Measurements from ENCODE around the gene RRP12. TPM values are rescaled to one million over a fixed set of nuclear protein-coding genes. Genes with fewer than 3 reads are reported as not detected.

The RRP12 gene, protein sequence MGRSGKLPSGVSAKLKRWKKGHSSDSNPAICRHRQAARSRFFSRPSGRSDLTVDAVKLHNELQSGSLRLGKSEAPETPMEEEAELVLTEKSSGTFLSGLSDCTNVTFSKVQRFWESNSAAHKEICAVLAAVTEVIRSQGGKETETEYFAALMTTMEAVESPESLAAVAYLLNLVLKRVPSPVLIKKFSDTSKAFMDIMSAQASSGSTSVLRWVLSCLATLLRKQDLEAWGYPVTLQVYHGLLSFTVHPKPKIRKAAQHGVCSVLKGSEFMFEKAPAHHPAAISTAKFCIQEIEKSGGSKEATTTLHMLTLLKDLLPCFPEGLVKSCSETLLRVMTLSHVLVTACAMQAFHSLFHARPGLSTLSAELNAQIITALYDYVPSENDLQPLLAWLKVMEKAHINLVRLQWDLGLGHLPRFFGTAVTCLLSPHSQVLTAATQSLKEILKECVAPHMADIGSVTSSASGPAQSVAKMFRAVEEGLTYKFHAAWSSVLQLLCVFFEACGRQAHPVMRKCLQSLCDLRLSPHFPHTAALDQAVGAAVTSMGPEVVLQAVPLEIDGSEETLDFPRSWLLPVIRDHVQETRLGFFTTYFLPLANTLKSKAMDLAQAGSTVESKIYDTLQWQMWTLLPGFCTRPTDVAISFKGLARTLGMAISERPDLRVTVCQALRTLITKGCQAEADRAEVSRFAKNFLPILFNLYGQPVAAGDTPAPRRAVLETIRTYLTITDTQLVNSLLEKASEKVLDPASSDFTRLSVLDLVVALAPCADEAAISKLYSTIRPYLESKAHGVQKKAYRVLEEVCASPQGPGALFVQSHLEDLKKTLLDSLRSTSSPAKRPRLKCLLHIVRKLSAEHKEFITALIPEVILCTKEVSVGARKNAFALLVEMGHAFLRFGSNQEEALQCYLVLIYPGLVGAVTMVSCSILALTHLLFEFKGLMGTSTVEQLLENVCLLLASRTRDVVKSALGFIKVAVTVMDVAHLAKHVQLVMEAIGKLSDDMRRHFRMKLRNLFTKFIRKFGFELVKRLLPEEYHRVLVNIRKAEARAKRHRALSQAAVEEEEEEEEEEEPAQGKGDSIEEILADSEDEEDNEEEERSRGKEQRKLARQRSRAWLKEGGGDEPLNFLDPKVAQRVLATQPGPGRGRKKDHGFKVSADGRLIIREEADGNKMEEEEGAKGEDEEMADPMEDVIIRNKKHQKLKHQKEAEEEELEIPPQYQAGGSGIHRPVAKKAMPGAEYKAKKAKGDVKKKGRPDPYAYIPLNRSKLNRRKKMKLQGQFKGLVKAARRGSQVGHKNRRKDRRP (N-terminal part only)
- total RNA-seq, result 100 to 1,000 TPM in 1 of 5 experiments, 10 to 100 TPM in 4; 22.0 to 197 (median 32.3) TPM
- polyA plus RNA-seq, result 10 to 100 TPM; 10.6 to 13.4 TPM
- total RNA-seq, result 233 reads per million, percentile 94 among the genes with 10 or more reads in this experiment

DNA sequence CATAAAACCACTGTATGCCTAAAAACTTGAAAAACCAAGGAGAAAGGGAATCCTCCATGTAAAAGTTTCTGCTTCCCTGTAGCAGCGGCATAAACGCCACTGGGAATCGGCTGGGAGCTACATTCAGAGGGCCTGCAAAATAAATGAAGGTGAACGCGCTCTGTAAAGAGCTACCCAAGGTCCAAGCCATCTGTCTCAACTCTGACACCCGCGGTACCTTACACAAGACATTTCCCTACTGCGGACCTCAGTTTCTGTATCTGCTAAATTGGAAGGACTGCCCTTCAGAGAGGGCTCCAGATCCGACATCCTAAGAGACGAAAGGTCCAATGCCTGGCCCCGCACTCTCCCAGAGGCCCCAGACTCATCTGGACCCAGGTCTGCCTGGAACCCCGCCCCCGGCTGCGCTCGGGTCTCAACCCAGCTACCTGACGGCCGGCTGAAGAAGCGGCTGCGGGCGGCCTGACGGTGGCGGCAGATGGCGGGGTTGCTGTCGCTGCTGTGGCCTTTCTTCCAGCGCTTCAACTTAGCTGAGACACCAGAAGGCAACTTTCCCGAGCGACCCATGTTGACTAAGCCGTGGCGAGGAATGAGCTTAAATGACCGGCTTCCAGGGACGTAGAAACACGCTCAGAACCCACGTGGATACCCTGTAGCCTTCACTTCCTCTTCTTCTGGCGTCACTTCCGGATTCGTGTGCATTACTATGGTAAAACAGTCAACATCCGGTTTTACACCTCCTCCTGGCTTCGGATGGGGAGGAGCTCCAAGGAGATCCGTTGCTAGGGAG lies at the start of gene RRP12:
Gene RRP12 (minus strand): TSS at position 676 of the 790 bp plus-strand sequence. CDS start 109 bp downstream, at position 567.
- no peaks in the 10 kb centered on the region for H3K27me3 Mint-ChIP-seq
- DNase-seq (peak; percentile 47 to 96 (median 92)), ATAC-seq (peak; percentile 96)
- peak within 1 kb of the TSS; percentile 90 for H3K27ac ChIP-seq (ENCODE audit: low read depth, low read length)
- peak within 1 kb of the TSS; percentile 90 to 97 (median 95) for H3K4me3 Mint-ChIP-seq
- peak within 1 kb of the TSS; percentile 81 to 99 (median 98) for H3K27ac Mint-ChIP-seq
- peaks cover 6 to 22% (median 17%) of the 10 kb centered on the region in 7 donors for H3K4me1 Mint-ChIP-seq
- intact Hi-C loops (cut with micrococcal nuclease), result loop anchor here (1.0 to 10.0 kb wide), 14 partner anchors 25 to 816 kb away; partner anchors contain the start of genes ARHGAP19 (in 2 of the 2), EXOSC1 (in 2 of the 2), MMS19 (in 2 of the 2) and PGAM1 (in 2 of the 2)
- H3K27me3 ChIP-seq (ENCODE audit: control insufficient read depth in 2 of 2, insufficient read depth in 2 of 2, low read length in 2 of 2), result no peaks in the 10 kb centered on the region
- ChIA-PET CTCF (interaction anchor here (0.5 to 2.1 kb wide), 10 partner anchors 9 to 122 kb away, joined by 3 to 7 read pairs (median 3); no protein-coding TSS in a partner anchor), POLR2A (interaction anchor here (0.6 to 1.5 kb wide), 16 partner anchors 14 to 1093 kb away, joined by 3 to 8 read pairs (median 3); partner anchors contain the start of genes AVPI1, EXOSC1, FRAT1 and FRAT2)
- H3K36me3 ChIP-seq (ENCODE audit: control insufficient read depth in 2 of 3, insufficient read depth in 3 of 3, low read length in 3 of 3), result peaks cover 0 to 8% (median 6%) of the 10 kb centered on the region in 3 experiments
- no peaks in the 10 kb centered on the region for H3K9me3 ChIP-seq (ENCODE audit: control insufficient read depth in 2 of 3, low read length in 3 of 3)
- H3K36me3 Mint-ChIP-seq, result peaks cover 0 to 6% (median 5%) of the 10 kb centered on the region in 5 donors
- H3K9me3 Mint-ChIP-seq, result peaks cover 0 to 2% (median 0%) of the 10 kb centered on the region in 11 donors
- H3K4me3 ChIP-seq (ENCODE audit: low read length), result peak within 1 kb of the TSS; percentile 73
- H3K4me1 ChIP-seq (ENCODE audit: control insufficient read depth in 2 of 2, insufficient read depth in 2 of 2, low read length in 2 of 2), result peaks cover 13 to 15% of the 10 kb centered on the region in 2 donors

DNA sequence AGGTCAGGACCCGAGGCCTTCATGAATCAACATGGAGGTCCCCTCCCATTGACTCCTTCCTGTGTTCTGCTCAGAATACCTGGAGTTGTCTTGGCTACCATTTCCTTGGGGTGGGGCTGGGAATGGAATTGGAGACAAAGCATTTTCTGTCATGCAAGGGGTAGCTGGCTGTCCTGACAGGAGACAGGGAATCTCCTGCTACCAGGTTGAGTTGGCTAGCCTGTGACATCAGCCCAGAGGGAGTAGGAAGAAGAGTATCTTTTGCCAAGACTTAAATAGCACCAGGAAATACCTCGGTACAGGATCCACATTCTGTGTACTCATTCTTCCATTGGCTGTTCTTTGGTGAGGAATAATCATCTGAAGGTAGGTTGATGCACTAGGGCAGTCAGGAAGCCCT lies 49.7 kb upstream of the RRP12 start:
- peaks cover 0 to 2% (median 0%) of the 10 kb centered on the region in 11 donors for H3K9me3 Mint-ChIP-seq
- Histone ChIP-seq H3K9me3 (ENCODE audit: control insufficient read depth in 2 of 3, low read length in 3 of 3) (no peaks in the 10 kb centered on the region), H3K27ac (ENCODE audit: low read depth, low read length) (peak overlapping the region; percentile 2), H3K36me3 (ENCODE audit: control insufficient read depth in 2 of 3, insufficient read depth in 3 of 3, low read length in 3 of 3) (peaks cover 0 to 33% (median 11%) of the 10 kb centered on the region in 3 experiments), H3K4me3 (ENCODE audit: low read length) (no peak overlapping the region), H3K27me3 (ENCODE audit: control insufficient read depth in 2 of 2, insufficient read depth in 2 of 2, low read length in 2 of 2) (no peaks in the 10 kb centered on the region), H3K4me1 (ENCODE audit: control insufficient read depth in 2 of 2, insufficient read depth in 2 of 2, low read length in 2 of 2) (peaks cover 10 to 22% of the 10 kb centered on the region in 2 donors)
- no peak for ATAC-seq
- CTCF ChIA-PET, result no interaction called here
- DNase-seq, result no peak
- POLR2A ChIA-PET, result no interaction called here
- peaks cover 0 to 19% (median 0%) of the 10 kb centered on the region in 5 donors for H3K36me3 Mint-ChIP-seq
- H3K27me3 Mint-ChIP-seq, result no peaks in the 10 kb centered on the region
- H3K4me1 Mint-ChIP-seq, result peaks cover 21 to 66% (median 46%) of the 10 kb centered on the region in 7 donors
- peak overlapping the region in 1 of 10 donors; percentile 0 for H3K4me3 Mint-ChIP-seq
- intact Hi-C loops (cut with micrococcal nuclease), result no loop called here
- peak overlapping the region in 7 of 9 donors; percentile 14 to 98 (median 72) for H3K27ac Mint-ChIP-seq

DNA sequence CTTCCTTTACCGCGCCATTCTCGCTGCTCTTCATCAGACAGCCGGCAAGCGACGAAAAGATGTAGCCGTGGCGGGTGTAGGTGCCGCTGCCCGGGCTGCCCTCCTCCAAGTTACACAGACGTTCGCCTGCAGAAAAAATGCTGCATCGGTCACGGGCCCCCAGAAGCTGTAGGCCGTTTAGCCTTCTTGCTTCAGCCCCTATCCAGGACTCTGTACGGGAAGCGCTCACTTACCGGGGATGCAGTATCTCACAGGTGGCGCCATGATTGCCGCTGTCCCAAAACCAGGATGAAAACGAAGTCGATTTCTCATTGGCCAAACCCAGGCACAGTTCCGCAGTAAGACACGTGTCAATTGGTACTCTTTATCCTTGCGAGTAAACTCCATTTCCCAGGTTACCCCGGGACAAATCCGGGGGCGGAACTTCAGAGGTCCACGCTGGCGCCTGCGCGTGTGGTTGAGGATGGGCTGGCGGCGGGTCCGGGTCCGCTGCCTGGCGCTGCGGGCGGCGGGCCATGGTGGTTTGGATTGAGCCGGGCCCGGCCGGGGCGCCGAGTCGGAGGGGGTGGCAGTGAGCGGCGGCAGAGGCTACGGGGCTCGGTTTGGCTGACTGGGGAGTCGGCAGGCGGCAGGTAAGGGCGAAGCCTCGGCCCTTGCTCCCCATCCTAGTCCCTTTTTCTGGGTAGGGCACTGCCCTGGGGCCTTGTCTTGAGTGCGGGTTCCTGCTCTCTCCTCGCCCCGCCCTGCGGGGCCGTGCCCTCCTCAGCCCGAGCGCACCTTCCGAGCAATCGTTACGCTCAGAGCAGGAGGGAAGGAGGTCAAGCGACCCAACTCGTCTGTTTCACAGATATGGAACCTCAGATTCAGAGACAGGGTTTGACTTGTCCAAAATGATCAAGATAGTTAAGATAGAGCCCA lies 44.8 kb upstream of the RRP12 start, which contains the start of the genes EXOSC1 and ZDHHC16:
Gene EXOSC1 (minus strand): TSS at position 285 of the 918 bp plus-strand sequence. CDS start 21 bp downstream, at position 264.
Gene ZDHHC16 (plus strand): TSS at position 454 of the 918 bp plus-strand sequence. CDS start 5,501 bp downstream, outside the sequence.
- DNase-seq (peak; percentile 67 to 93 (median 89)), ATAC-seq (peak; percentile 99)
- Mint-ChIP-seq H3K4me3 (peak within 1 kb of the TSS; percentile 89 to 99 (median 98)), H3K4me1 (peaks cover 32 to 69% (median 44%) of the 10 kb centered on the region in 7 donors), H3K27me3 (no peaks in the 10 kb centered on the region), H3K36me3 (peaks cover 0 to 10% (median 0%) of the 10 kb centered on the region in 5 donors), H3K27ac (peak within 1 kb of the TSS; percentile 86 to 97 (median 93)), H3K9me3 (no peaks in the 10 kb centered on the region)
- Histone ChIP-seq H3K27me3 (ENCODE audit: control insufficient read depth in 2 of 2, insufficient read depth in 2 of 2, low read length in 2 of 2) (no peaks in the 10 kb centered on the region), H3K27ac (ENCODE audit: low read depth, low read length) (peak within 1 kb of the TSS; percentile 80), H3K4me3 (ENCODE audit: low read length) (peak within 1 kb of the TSS; percentile 98), H3K36me3 (ENCODE audit: control insufficient read depth in 2 of 3, insufficient read depth in 3 of 3, low read length in 3 of 3) (peaks cover 0 to 23% (median 2%) of the 10 kb centered on the region in 3 experiments), H3K4me1 (ENCODE audit: control insufficient read depth in 2 of 2, insufficient read depth in 2 of 2, low read length in 2 of 2) (peaks cover 19 to 29% of the 10 kb centered on the region in 2 donors), H3K9me3 (ENCODE audit: control insufficient read depth in 2 of 3, low read length in 3 of 3) (no peaks in the 10 kb centered on the region)
- POLR2A ChIA-PET, result interaction anchor here (2.1 kb wide), 1 partner anchor 45 kb away, joined by 8 read pairs; the partner anchor contains the start of gene RRP12
- intact Hi-C loops (cut with micrococcal nuclease), result loop anchor here (1.0 to 5.0 kb wide), 14 partner anchors 10 to 241 kb away; partner anchors contain the start of genes ARHGAP19 (in 2 of the 2), FRAT1 (in 2 of the 2), MMS19 (in 2 of the 2) and PI4K2A (in 2 of the 2)
- CTCF ChIA-PET, result interaction anchor here (0.9 to 1.1 kb wide), 2 partner anchors 16 to 41 kb away, joined by 4 to 5 read pairs; no protein-coding TSS in a partner anchor

DNA sequence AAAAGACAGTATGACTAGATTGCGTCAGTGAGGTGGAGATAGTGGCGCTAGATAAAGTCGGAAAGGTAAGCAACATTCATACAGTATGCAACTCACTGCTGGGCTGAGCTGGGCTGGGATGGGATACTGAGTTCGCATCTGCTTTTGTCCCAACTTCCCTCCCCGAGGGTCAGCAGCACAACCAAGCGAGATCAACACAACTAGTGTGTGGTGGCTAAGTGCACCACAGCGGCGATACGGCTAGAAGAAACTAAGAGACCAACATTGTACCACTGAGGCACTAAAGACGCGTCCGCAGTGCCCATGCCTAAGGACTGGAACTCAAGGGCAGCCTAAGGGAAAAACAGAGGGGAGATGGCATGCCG lies 44.2 kb upstream of the RRP12 start:
- Histone ChIP-seq H3K4me1 (ENCODE audit: control insufficient read depth in 2 of 2, insufficient read depth in 2 of 2, low read length in 2 of 2) (peaks cover 19 to 29% of the 10 kb centered on the region in 2 donors), H3K9me3 (ENCODE audit: control insufficient read depth in 2 of 3, low read length in 3 of 3) (no peaks in the 10 kb centered on the region), H3K4me3 (ENCODE audit: low read length) (peak overlapping the region; percentile 98), H3K27me3 (ENCODE audit: control insufficient read depth in 2 of 2, insufficient read depth in 2 of 2, low read length in 2 of 2) (no peaks in the 10 kb centered on the region), H3K36me3 (ENCODE audit: control insufficient read depth in 2 of 3, insufficient read depth in 3 of 3, low read length in 3 of 3) (peaks cover 0 to 29% (median 4%) of the 10 kb centered on the region in 3 experiments), H3K27ac (ENCODE audit: low read depth, low read length) (peak overlapping the region; percentile 80)
- POLR2A ChIA-PET, result interaction anchor here (0.5 to 2.1 kb wide), 4 partner anchors 9 to 55 kb away, joined by 3 to 8 read pairs (median 3); partner anchors contain the start of gene RRP12
- no peaks in the 10 kb centered on the region for H3K27me3 Mint-ChIP-seq
- intact Hi-C loops (cut with micrococcal nuclease), result loop anchor here (1.0 to 5.0 kb wide), 8 partner anchors 9 to 195 kb away; partner anchors contain the start of genes ARHGAP19 (in 1 of the 2), FRAT1 (in 1 of the 2), FRAT2 (in 1 of the 2) and PI4K2A (in 1 of the 2)
- H3K36me3 Mint-ChIP-seq, result peaks cover 0 to 10% (median 0%) of the 10 kb centered on the region in 5 donors
- peak overlapping the region; percentile 86 to 97 (median 93) for H3K27ac Mint-ChIP-seq
- ATAC-seq (peak; percentile 0), DNase-seq (no peak)
- H3K4me1 Mint-ChIP-seq, result peaks cover 32 to 62% (median 39%) of the 10 kb centered on the region in 7 donors
- H3K9me3 Mint-ChIP-seq, result no peaks in the 10 kb centered on the region
- CTCF ChIA-PET, result interaction anchor here (0.8 to 1.3 kb wide), 6 partner anchors 17 to 288 kb away, joined by 3 to 5 read pairs (median 4); no protein-coding TSS in a partner anchor
- H3K4me3 Mint-ChIP-seq, result peak overlapping the region; percentile 89 to 99 (median 98)

All from naive thymus-derived CD4-positive, alpha-beta T cell (primary cell).